Karpas-422 (cell line): ENCODE results near the gene LSM6. TPM values are rescaled to one million over a fixed set of nuclear protein-coding genes. Genes with fewer than 3 reads are reported as not detected.

Experiments used
- DNase-seq: peaks from one replicate; pipeline ENCODE4 v3.0.0-alpha.2; 2015
- H2AFZ ChIP-seq: fragments of 200-600 bp; sonication (generic); 2 replicates; pipeline ENCODE4 v1.6.1; 2014; ENCODE audit warnings: antibody characterized with exemption, low read length, mixed read lengths
- H3K27ac ChIP-seq: fragments of 200-600 bp; sonication (generic); 2 replicates; pipeline ENCODE4 v1.5.1; 2014; ENCODE audit warnings: mild to moderate bottlenecking, low read length, moderate library complexity
- H3K27me3 ChIP-seq: fragments of 200-600 bp; sonication (generic); 2 replicates; pipeline ENCODE4 v1.6.1; 2014; ENCODE audit warnings: low read length, mixed read lengths
- H3K36me3 ChIP-seq: fragments of 200-600 bp; sonication (generic); 2 replicates; pipeline ENCODE4 v1.6.1; 2014; ENCODE audit warnings: low read length, mixed read lengths; ENCODE audit not compliant: insufficient read depth
- H3K4me1 ChIP-seq: fragments of 200-600 bp; sonication (generic); 2 replicates; pipeline ENCODE4 v1.6.1; 2014; ENCODE audit warnings: mild to moderate bottlenecking, low read length, mixed read lengths
- H3K4me2 ChIP-seq: fragments of 200-600 bp; sonication (generic); 2 replicates; pipeline ENCODE4 v1.6.1; 2014; ENCODE audit warnings: low read length, low read depth, mild to moderate bottlenecking; ENCODE audit not compliant: poor library complexity, severe bottlenecking
- H3K4me3 ChIP-seq: fragments of 200-600 bp; sonication (generic); 2 replicates; pipeline ENCODE4 v1.5.1; 2014; ENCODE audit warnings: mild to moderate bottlenecking, antibody characterized with exemption, low read length, mixed read lengths
- H3K79me2 ChIP-seq: fragments of 200-600 bp; sonication (generic); 2 replicates; pipeline ENCODE4 v1.6.1; 2014; ENCODE audit warnings: mild to moderate bottlenecking, low read length, mixed read lengths
- H3K9ac ChIP-seq: fragments of 200-600 bp; sonication (generic); 2 replicates; pipeline ENCODE4 v1.6.0; 2014; ENCODE audit warnings: low read length
- H3K9me2 ChIP-seq: fragments of 200-600 bp; sonication (generic), shearing (Covaris generic); replicated peaks from 2 replicates; pipeline ENCODE4 v1.6.0; 2014; ENCODE audit warnings: mild to moderate bottlenecking, low read length, moderate library complexity; ENCODE audit not compliant: insufficient read depth
- H3K9me3 ChIP-seq: fragments of 300-700, 200-600 bp; sonication (generic); 2 replicates; pipeline ENCODE4 v1.6.1; 2014; ENCODE audit warnings: low read length, mixed read lengths
- H4K20me1 ChIP-seq: fragments of 200-600 bp; sonication (generic); 2 replicates; pipeline ENCODE4 v1.6.1; 2014; ENCODE audit warnings: mild to moderate bottlenecking, antibody characterized with exemption, low read length, low read depth; ENCODE audit not compliant: insufficient read depth
- total RNA-seq: library from RNA; depleted of rRNA; stranded (reverse); fragments of >200 nt; shearing (Covaris generic); gene quantifications from 2 replicates; pipeline ENCODE4 v1.2.3, GENCODE V29; 2014; ENCODE audit warnings: low replicate concordance

LSM6 gene
- total RNA-seq, 1 experiment from 2014 or later, result 238 TPM

GRCh38 chr4:146214238-146214637 is 38.7 kb downstream of the LSM6 start, which contains the start of gene REELD1:
TSS of gene REELD1 (plus strand) at chr4:146214538. CDS start at chr4:146216953, 2,415 bp downstream.
- Histone ChIP-seq H3K4me2 (no peak within 1 kb of the TSS), H4K20me1 (no peaks in the 10 kb centered on the region), H3K79me2 (no peaks in the 10 kb centered on the region), H2AFZ (no peak within 1 kb of the TSS), H3K36me3 (no peaks in the 10 kb centered on the region), H3K9me3 (no peaks in the 10 kb centered on the region), H3K4me3 (no peak within 1 kb of the TSS), H3K27ac (no peak within 1 kb of the TSS), H3K9me2 (no peaks in the 10 kb centered on the region), H3K4me1 (no peaks in the 10 kb centered on the region), H3K9ac (no peak within 1 kb of the TSS), H3K27me3 (no peaks in the 10 kb centered on the region)
- no peak for DNase-seq

- no peak overlapping the region for H3K27ac ChIP-seq
- H3K9me3 ChIP-seq, result no peaks in the 10 kb centered on the region
- H3K4me3 ChIP-seq, result no peak overlapping the region
- no peak overlapping the region for H2AFZ ChIP-seq
- no peaks in the 10 kb centered on the region for H3K27me3 ChIP-seq
- no peaks in the 10 kb centered on the region for H3K79me2 ChIP-seq
- no peak overlapping the region for H3K4me2 ChIP-seq
- no peak overlapping the region for H3K9ac ChIP-seq
- H4K20me1 ChIP-seq, result no peaks in the 10 kb centered on the region
- no peaks in the 10 kb centered on the region for H3K9me2 ChIP-seq
- no peaks in the 10 kb centered on the region for H3K4me1 ChIP-seq
- DNase-seq, result no peak
- no peaks in the 10 kb centered on the region for H3K36me3 ChIP-seq
Observed at GRCh38 chr4:146222313-146222712, 46.8 kb downstream of the LSM6 start.

GRCh38 chr4:146224326-146224966 is 48.9 kb downstream of the LSM6 start:
- no peaks in the 10 kb centered on the region for H3K79me2 ChIP-seq
- no peak overlapping the region for H3K9ac ChIP-seq
- no peak overlapping the region for H3K4me2 ChIP-seq
- no peak overlapping the region for H3K4me3 ChIP-seq
- no peaks in the 10 kb centered on the region for H4K20me1 ChIP-seq
- no peaks in the 10 kb centered on the region for H3K9me3 ChIP-seq
- H2AFZ ChIP-seq, result no peak overlapping the region
- no peak for DNase-seq
- no peaks in the 10 kb centered on the region for H3K27me3 ChIP-seq
- no peaks in the 10 kb centered on the region for H3K4me1 ChIP-seq
- no peaks in the 10 kb centered on the region for H3K36me3 ChIP-seq
- H3K9me2 ChIP-seq, result no peaks in the 10 kb centered on the region
- no peak overlapping the region for H3K27ac ChIP-seq

- Histone ChIP-seq H3K9ac (no peak overlapping the region), H3K27ac (no peak overlapping the region), H3K36me3 (no peaks in the 10 kb centered on the region; the same call in 1 of the 2 replicates), H3K4me3 (no peak overlapping the region), H3K9me3 (peaks cover 6% of the 10 kb centered on the region; the same call in 1 of the 2 replicates), H2AFZ (no peak overlapping the region), H3K4me2 (no peak overlapping the region), H4K20me1 (no peaks in the 10 kb centered on the region), H3K79me2 (no peaks in the 10 kb centered on the region), H3K4me1 (no peaks in the 10 kb centered on the region), H3K9me2 (no peaks in the 10 kb centered on the region), H3K27me3 (no peaks in the 10 kb centered on the region)
- DNase-seq, result no peak
Observed at GRCh38 chr4:146229406-146229805, 53.9 kb downstream of the LSM6 start.

GRCh38 chr4:146232131-146232722 is 56.7 kb downstream of the LSM6 start:
- H3K4me3 ChIP-seq, result no peak overlapping the region
- H3K4me2 ChIP-seq, result no peak overlapping the region
- H3K79me2 ChIP-seq, result no peaks in the 10 kb centered on the region
- H3K27ac ChIP-seq, result no peak overlapping the region
- no peaks in the 10 kb centered on the region for H3K27me3 ChIP-seq
- DNase-seq, result no peak
- H3K36me3 ChIP-seq, result no peaks in the 10 kb centered on the region; the same call in 1 of the 2 replicates
- H4K20me1 ChIP-seq, result no peaks in the 10 kb centered on the region
- no peak overlapping the region for H3K9ac ChIP-seq
- H2AFZ ChIP-seq, result no peak overlapping the region
- H3K9me3 ChIP-seq, result peaks cover 6% of the 10 kb centered on the region; the same call in 1 of the 2 replicates
- no peaks in the 10 kb centered on the region for H3K4me1 ChIP-seq
- H3K9me2 ChIP-seq, result no peaks in the 10 kb centered on the region

GRCh38 chr4:146235654-146236177 is 60.2 kb downstream of the LSM6 start:
- H3K36me3 ChIP-seq, result no peaks in the 10 kb centered on the region; the same call in 1 of the 2 replicates
- no peaks in the 10 kb centered on the region for H3K79me2 ChIP-seq
- peaks cover 6% of the 10 kb centered on the region; the same call in 1 of the 2 replicates for H3K9me3 ChIP-seq
- H4K20me1 ChIP-seq, result no peaks in the 10 kb centered on the region
- no peak for DNase-seq
- no peaks in the 10 kb centered on the region for H3K9me2 ChIP-seq
- H3K4me2 ChIP-seq, result no peak overlapping the region
- H3K9ac ChIP-seq, result no peak overlapping the region
- no peaks in the 10 kb centered on the region for H3K27me3 ChIP-seq
- H3K4me1 ChIP-seq, result no peaks in the 10 kb centered on the region
- H3K4me3 ChIP-seq, result no peak overlapping the region
- H3K27ac ChIP-seq, result no peak overlapping the region
- no peak overlapping the region for H2AFZ ChIP-seq

GRCh38 chr4:146236216-146236615 is 60.7 kb downstream of the LSM6 start:
- no peaks in the 10 kb centered on the region for H3K4me1 ChIP-seq
- H3K9ac ChIP-seq, result no peak overlapping the region
- H3K27ac ChIP-seq, result no peak overlapping the region
- no peaks in the 10 kb centered on the region for H3K79me2 ChIP-seq
- H3K9me2 ChIP-seq, result no peaks in the 10 kb centered on the region
- H4K20me1 ChIP-seq, result no peaks in the 10 kb centered on the region
- H2AFZ ChIP-seq, result no peak overlapping the region
- peaks cover 6% of the 10 kb centered on the region; the same call in 1 of the 2 replicates for H3K9me3 ChIP-seq
- no peaks in the 10 kb centered on the region for H3K27me3 ChIP-seq
- H3K4me2 ChIP-seq, result no peak overlapping the region
- no peak for DNase-seq
- no peak overlapping the region for H3K4me3 ChIP-seq
- H3K36me3 ChIP-seq, result no peaks in the 10 kb centered on the region; the same call in 1 of the 2 replicates

GRCh38 chr4:146237092-146237491 is 61.6 kb downstream of the LSM6 start:
- H3K27me3 ChIP-seq, result no peaks in the 10 kb centered on the region
- no peak overlapping the region for H3K4me2 ChIP-seq
- DNase-seq, result no peak
- no peaks in the 10 kb centered on the region; the same call in 1 of the 2 replicates for H3K36me3 ChIP-seq
- H3K4me1 ChIP-seq, result peaks cover 6% of the 10 kb centered on the region; the same call in 1 of the 2 replicates
- no peak overlapping the region for H3K4me3 ChIP-seq
- no peaks in the 10 kb centered on the region for H3K79me2 ChIP-seq
- no peak overlapping the region for H3K9ac ChIP-seq
- H3K27ac ChIP-seq, result no peak overlapping the region
- no peaks in the 10 kb centered on the region for H4K20me1 ChIP-seq
- H3K9me3 ChIP-seq, result peaks cover 6% of the 10 kb centered on the region; the same call in 1 of the 2 replicates
- H2AFZ ChIP-seq, result no peak overlapping the region
- H3K9me2 ChIP-seq, result no peaks in the 10 kb centered on the region
